Measurements from ENCODE around the gene TREH. TPM values are rescaled to one million over a fixed set of nuclear protein-coding genes. Genes with fewer than 3 reads are reported as not detected.

Gene TREH
- total RNA-seq, 1 donor from 2014 or later, result not detected

DNA sequence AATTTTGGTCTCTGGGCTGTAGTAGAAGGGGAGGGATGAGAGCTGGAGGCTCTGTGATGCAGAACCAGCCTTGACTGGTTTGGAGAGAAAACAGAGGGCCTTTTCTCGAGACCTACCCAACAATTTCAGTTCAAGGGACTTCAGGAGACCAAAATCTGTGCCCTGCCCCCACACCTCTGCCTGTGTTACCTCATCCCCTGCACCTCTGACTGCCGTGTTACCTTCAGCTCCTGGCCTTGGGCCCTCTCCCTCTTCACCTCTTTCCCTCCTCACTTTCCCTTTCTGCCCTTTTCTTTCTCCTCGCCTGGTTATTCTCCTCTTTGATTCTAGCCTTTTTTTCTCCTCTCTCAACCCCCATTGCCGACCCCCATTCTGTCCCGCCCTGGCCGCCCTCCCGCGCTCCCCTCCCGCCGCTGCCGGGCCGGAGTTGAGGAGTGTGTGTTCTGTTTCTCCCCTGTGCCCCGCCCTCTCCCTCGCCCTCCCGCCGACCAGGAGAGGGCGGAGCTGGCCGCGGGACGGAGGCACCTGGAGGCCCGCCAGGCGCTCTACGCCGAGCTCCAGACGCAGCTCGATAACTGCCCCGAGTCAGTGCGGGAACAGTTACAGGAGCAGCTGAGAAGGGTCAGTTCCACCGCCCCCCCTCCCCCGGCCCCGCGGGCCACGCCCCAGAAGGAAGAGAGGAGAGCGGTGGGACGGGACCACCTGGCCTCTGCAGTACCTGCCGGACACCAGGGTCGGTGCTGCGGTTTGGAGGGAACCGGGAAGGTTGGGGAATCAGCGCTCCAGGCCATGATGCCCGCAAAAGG is 44.8 kb downstream of the TREH start:
- peak overlapping the region; percentile 48 for H3K27ac Mint-ChIP-seq (ENCODE audit: unreplicated experiment)
- H3K4me1 Mint-ChIP-seq (ENCODE audit: low read depth, unreplicated experiment), result peaks cover 5% of the 10 kb centered on the region
- H3K36me3 Mint-ChIP-seq (ENCODE audit: unreplicated experiment), result peaks cover 16% of the 10 kb centered on the region
- peak overlapping the region; percentile 65 for H3K4me3 Mint-ChIP-seq (ENCODE audit: unreplicated experiment)
- peaks cover 4% of the 10 kb centered on the region for H3K9me3 Mint-ChIP-seq (ENCODE audit: unreplicated experiment)
- TF ChIP-seq, protein P1, sequence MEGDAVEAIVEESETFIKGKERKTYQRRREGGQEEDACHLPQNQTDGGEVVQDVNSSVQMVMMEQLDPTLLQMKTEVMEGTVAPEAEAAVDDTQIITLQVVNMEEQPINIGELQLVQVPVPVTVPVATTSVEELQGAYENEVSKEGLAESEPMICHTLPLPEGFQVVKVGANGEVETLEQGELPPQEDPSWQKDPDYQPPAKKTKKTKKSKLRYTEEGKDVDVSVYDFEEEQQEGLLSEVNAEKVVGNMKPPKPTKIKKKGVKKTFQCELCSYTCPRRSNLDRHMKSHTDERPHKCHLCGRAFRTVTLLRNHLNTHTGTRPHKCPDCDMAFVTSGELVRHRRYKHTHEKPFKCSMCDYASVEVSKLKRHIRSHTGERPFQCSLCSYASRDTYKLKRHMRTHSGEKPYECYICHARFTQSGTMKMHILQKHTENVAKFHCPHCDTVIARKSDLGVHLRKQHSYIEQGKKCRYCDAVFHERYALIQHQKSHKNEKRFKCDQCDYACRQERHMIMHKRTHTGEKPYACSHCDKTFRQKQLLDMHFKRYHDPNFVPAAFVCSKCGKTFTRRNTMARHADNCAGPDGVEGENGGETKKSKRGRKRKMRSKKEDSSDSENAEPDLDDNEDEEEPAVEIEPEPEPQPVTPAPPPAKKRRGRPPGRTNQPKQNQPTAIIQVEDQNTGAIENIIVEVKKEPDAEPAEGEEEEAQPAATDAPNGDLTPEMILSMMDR (IDR thresholded peaks at IDR 0.05; ENCODE audit: partially characterized antibody, unreplicated experiment), result no peak
- DNase-seq, result peak; percentile 71
- H3K27me3 Mint-ChIP-seq (ENCODE audit: unreplicated experiment), result peaks cover 12% of the 10 kb centered on the region

DNA sequence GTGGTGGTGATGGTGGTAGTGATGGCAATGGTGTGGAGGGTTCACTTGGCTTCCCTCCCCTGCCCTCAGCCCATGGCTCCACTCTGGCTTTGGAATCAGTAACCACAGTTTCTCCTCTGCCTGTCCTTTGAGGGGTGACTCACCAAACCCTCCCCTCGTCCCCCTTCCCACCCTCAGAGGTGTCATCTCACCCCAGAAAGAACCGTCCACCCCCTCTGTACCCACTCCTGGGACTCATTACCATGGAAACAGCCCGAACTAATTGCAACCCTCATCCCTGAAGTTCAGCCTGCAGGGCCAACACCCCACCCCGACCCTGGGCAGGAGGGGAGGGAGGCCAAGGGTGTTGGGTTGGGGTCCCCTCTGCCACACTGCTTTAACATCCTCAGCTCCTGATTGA is 45.5 kb downstream of the TREH start:
- H3K27me3 Mint-ChIP-seq (ENCODE audit: unreplicated experiment), result peaks cover 12% of the 10 kb centered on the region
- H3K36me3 Mint-ChIP-seq (ENCODE audit: unreplicated experiment), result peaks cover 16% of the 10 kb centered on the region
- H3K4me3 Mint-ChIP-seq (ENCODE audit: unreplicated experiment), result no peak overlapping the region
- TF ChIP-seq, protein P1 (IDR thresholded peaks at IDR 0.05; ENCODE audit: partially characterized antibody, unreplicated experiment), result no peak
- H3K27ac Mint-ChIP-seq (ENCODE audit: unreplicated experiment), result no peak overlapping the region
- DNase-seq, result no peak
- H3K4me1 Mint-ChIP-seq (ENCODE audit: low read depth, unreplicated experiment), result peaks cover 5% of the 10 kb centered on the region
- H3K9me3 Mint-ChIP-seq (ENCODE audit: unreplicated experiment), result peaks cover 4% of the 10 kb centered on the region

DNA sequence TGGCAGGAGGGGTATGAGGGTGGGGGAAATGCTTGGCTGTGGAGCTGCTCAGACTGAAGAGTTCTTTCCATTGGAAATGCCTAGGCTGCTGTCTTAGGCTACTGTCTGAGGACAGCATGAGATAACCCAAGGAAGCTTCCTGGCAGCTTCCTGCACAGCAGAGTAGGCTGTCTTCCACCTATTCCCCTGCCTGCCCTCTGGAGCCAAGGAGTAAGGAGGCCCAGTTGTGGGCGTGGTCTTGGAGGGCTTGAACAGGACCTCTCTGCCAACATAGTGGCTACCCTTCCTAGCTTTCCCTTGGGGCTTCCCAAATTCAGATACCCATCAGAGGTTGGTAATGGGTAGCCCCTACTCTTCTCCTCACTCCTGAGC is 46.1 kb downstream of the TREH start:
- Mint-ChIP-seq H3K9me3 (ENCODE audit: unreplicated experiment) (peaks cover 4% of the 10 kb centered on the region), H3K27me3 (ENCODE audit: unreplicated experiment) (peaks cover 11% of the 10 kb centered on the region), H3K36me3 (ENCODE audit: unreplicated experiment) (peaks cover 16% of the 10 kb centered on the region), H3K27ac (ENCODE audit: unreplicated experiment) (no peak overlapping the region), H3K4me3 (ENCODE audit: unreplicated experiment) (no peak overlapping the region), H3K4me1 (ENCODE audit: low read depth, unreplicated experiment) (peaks cover 5% of the 10 kb centered on the region)
- DNase-seq, result no peak
- TF ChIP-seq, protein P1 (IDR thresholded peaks at IDR 0.05; ENCODE audit: partially characterized antibody, unreplicated experiment), result no peak

DNA sequence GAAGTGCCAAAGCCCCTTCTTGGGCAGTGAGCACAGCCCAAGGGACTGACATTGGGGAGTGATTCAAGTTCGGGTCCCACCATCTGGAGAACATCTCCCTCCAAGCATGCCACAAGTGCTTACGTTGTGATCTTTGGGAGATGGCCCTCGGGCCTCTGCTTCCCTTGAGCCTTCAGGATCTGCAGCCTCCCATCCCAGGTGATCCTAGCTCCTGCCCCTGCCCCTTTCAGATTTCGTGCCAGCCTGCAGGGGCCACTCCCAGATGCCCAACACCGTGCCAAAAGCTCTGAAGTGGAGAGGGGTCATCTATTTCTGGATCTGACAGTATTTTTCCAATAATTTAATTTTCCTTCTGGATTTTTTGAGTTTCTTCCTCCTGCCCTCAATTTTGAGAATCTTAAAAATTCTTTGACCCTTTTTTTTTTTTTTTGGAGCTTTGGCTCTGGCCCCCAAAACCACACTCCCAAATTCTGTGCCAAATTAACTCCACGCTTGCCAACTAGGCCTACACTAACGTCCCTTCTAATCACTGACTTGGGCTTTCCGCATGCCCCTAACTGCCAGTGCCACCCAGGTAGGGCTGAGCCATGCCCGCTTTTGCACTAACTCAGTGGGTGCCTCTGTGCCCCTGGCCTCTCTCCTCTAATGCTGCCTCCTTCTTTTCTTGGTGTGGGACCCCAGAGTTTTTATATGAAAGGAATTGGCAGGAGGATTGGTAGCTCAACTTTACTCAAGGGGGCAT is 46.7 kb downstream of the TREH start:
- TF ChIP-seq, protein P1 (IDR thresholded peaks at IDR 0.05; ENCODE audit: partially characterized antibody, unreplicated experiment), result no peak
- H3K4me3 Mint-ChIP-seq (ENCODE audit: unreplicated experiment), result no peak overlapping the region
- H3K27ac Mint-ChIP-seq (ENCODE audit: unreplicated experiment), result no peak overlapping the region
- H3K9me3 Mint-ChIP-seq (ENCODE audit: unreplicated experiment), result peaks cover 4% of the 10 kb centered on the region
- peaks cover 5% of the 10 kb centered on the region for H3K4me1 Mint-ChIP-seq (ENCODE audit: low read depth, unreplicated experiment)
- peaks cover 16% of the 10 kb centered on the region for H3K36me3 Mint-ChIP-seq (ENCODE audit: unreplicated experiment)
- DNase-seq, result no peak
- H3K27me3 Mint-ChIP-seq (ENCODE audit: unreplicated experiment), result peaks cover 8% of the 10 kb centered on the region

All from glutamatergic neuron (in vitro differentiated cells).